NK-92 (cell line): Measurements from ENCODE around the gene GABRP.

Experiments used
- DNase-seq: peaks from one replicate; lab custom pipeline; 2025; ENCODE audit not compliant: unreplicated experiment; lab: John Stamatoyannopoulos, UW

Gene GABRP, protein sequence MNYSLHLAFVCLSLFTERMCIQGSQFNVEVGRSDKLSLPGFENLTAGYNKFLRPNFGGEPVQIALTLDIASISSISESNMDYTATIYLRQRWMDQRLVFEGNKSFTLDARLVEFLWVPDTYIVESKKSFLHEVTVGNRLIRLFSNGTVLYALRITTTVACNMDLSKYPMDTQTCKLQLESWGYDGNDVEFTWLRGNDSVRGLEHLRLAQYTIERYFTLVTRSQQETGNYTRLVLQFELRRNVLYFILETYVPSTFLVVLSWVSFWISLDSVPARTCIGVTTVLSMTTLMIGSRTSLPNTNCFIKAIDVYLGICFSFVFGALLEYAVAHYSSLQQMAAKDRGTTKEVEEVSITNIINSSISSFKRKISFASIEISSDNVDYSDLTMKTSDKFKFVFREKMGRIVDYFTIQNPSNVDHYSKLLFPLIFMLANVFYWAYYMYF

DNA sequence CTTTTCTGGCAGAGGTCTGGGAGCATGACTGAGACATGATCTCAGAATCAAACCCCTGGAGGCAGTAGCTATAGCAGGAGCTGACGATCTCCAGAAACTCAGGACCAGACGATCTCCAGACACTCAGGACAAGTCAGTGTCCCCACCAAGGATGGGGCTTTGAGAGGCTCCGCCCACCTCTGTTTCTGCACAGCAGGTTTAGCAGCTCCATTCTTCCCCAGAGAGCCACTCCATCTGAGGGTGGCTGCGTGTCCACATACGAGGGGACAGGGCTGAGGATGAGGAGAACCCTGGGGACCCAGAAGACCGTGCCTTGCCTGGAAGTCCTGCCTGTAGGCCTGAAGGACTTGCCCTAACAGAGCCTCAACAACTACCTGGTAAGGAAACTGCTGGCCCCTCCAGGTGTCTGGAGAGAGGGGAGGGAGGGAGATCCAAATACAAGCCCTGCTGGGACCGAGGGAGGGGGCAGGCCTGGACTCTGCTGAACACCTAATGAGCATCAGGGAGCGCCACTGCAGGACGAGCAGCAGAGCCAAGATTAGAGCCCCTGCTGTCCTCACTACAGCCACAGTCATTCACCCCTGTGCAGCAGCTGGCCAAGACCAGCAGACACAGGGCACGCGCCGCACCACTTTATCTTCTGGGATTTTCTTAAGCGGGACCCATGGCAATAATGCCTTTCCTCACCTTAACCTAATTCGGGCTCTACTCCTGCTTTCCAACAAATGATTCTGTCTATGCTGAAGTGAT, at the start of gene GABRP:
Gene GABRP (plus strand): TSS at position 228 of the 750 bp plus-strand sequence. CDS start 4,891 bp downstream, outside the sequence.
- DNase-seq, result no peak

DNA sequence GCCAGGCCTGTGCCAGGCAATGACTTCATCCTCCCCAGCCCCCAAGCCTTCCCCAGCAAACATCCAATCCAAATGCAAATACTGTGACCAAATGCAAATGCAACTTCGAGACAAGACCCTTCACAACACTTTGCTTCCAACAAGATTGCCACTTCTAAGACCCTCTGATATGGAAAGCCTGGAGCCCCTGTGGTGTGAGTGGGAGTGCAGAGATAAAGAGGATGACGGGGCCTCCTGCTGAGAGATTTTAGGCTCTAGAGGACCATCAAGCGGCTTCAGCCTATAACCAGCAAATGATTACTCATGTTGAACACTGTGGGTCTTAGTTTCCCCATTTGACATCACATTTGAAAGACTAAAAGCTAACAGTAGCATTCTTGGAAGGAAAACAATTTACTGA, 46.6 kb upstream of the GABRP start:
- no peak for DNase-seq

DNA sequence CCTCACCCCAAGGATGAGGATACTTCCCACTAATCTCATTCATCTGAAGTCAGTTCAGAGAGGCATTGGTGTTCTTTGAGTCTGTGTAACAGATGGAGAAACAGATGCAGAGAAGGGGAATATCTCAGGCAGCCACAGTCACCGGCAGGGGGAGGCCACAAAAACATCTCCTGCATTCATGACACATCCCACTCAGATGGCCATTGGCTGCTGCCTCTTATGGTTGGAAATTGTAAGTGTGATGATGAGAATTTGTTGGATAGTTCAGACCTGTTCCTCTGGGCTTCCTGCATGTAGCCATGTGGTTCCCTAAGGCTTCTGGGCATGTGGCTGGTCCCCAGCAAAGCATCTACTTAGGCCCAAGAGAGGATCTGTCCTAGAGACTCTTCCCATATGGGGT, 45.9 kb upstream of the GABRP start:
- DNase-seq, result no peak

DNA sequence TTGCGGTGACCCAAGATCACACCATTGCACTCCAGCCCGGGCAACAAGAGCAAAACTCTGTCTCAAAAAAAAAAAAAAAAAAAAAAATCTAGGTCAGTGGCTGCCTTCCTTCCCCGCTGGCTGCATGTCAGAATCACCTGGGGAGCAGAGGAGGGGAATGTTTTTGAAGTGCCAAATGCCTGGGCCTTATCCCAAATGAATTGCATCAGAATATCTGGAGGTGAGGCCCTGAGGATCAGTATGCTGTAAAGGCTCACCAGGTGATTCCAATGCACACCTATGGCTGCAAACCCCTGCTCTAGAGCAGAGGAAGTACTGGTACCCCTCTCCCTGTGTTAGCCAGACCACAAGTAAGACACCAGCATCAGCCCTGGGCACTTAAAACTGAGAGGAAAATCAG, 44.7 kb upstream of the GABRP start:
- DNase-seq, result no peak

DNA sequence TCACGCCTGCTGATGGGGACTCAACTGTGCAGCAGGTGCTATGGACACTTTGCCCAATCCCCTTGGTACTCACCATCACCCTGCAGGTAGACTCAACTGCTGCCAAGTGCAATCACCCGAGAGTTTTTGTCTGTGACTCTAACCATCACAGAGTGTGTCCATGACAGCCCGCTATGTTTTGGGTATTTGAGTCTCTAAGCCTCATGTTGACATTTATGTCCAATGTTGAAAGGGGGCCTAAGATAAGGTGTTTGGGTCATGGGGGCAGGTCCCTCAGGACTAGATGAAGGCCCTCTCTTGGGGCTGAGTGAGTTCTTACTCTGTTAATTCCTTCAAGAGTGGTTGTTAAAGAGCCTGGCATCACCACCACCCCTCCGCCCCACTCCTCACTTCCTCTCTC, 44.1 kb upstream of the GABRP start:
- DNase-seq, result no peak

DNA sequence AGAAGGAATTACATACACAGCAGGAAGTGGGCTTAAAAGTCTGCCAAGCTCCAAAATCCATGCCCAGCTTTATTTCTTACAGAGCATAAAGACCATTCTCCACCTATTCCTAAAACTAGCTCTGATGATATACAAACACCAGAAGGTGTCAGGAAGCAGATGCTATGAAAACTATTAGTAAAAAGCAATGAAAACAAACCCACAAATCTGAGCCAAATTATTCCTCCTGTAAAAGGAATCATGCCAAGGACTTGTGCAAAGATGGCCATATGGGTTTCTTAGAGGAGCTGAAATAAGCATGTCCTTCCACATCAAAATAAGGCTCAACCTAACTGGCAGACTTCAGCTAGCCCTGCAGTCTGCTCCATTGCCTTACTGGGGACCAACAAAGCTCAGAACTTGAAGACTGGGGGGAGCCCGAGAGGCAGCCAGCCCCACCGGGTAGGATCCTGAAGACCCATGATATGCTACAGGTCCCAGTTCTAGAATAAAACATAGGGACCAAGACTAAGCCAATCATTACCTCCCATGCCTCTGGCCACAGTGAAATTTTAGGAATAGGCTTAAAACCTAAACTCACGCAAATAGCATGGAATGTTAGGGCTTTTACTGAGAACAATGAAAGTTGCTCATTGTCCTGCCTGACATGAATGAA, 42.8 kb upstream of the GABRP start:
- no peak for DNase-seq

GRCh38 chr5:170741801-170742200, 41.7 kb upstream of the GABRP start:
- DNase-seq, result no peak

DNA sequence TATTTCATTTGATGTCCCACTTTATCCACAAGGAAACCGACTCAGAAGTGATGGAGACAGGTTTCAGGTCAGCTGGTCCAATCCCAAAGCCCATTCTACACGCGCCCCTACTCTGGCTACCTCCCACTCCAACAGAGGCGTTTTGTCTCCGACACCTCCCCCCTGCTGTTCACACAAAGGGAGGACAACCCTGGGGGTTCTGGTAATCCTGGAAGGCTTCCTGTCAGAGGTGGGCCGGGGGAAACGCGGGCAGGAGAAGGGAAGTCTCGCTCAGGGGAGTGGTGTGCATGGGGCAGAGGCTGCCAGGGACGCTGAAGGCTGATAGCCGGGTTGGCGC, 39.7 kb upstream of the GABRP start:
- no peak for DNase-seq

GRCh38 chr5:170745481-170746071, 37.9 kb upstream of the GABRP start:
- no peak for DNase-seq

GRCh38 chr5:170746075-170746960, 37.2 kb upstream of the GABRP start:
- no peak for DNase-seq

- DNase-seq, result no peak
Measured at GRCh38 chr5:170746961-170747340, 36.6 kb upstream of the GABRP start.

GRCh38 chr5:170747357-170747756, 36.2 kb upstream of the GABRP start:
- no peak for DNase-seq

DNA sequence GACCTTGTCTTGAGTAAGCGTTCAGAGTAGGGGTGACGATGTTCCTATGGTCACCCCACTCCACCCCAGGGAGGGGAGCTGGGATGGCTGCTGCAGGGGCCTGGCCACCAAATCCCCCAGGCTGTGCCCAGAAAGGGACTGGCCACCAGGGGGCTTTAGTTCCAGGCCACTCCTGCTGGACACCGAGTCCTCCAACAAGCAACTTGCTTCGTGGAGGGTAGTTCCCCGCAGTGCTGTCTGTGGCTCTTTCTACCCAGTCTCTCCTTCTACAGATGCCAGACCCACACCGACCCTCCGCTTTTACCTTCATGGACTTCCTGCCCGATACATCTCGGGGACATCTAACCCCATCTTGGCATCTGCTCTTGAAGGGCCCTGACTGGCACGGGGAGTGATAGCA, 35.7 kb upstream of the GABRP start:
- no peak for DNase-seq

- no peak for DNase-seq
Measured at GRCh38 chr5:170748951-170749471, 34.5 kb upstream of the GABRP start.

DNA sequence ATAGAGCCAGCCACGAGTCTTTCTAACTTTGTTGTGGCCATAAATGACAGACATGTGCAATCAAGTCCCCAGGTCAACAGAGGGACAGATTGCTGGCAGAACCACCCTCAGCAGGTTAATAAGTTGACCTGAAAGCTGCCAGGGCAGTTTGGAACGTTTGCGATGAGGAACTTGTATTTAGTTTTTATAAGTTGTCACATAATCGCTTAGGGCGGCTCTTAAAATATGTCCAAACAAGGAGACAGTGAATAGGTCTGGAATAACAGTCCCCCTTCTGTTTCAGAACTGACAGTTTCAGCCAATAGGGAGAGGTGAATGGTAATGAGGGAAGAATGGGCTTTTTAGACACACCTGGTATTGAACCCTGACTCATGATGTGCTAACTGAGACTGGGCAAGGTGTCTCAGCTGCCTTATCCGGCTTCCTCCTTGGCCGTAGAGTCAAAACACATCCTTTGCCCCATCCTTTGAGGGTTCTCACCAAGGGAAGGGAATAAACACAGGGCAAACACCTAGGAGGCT, 33.6 kb upstream of the GABRP start:
- DNase-seq, result no peak

- no peak for DNase-seq
Measured at GRCh38 chr5:170750791-170751190, 32.7 kb upstream of the GABRP start.

- DNase-seq, result no peak
Measured at GRCh38 chr5:170751631-170752030, 31.9 kb upstream of the GABRP start.

GRCh38 chr5:170752257-170753215, 31.0 kb upstream of the GABRP start:
- no peak for DNase-seq

DNA sequence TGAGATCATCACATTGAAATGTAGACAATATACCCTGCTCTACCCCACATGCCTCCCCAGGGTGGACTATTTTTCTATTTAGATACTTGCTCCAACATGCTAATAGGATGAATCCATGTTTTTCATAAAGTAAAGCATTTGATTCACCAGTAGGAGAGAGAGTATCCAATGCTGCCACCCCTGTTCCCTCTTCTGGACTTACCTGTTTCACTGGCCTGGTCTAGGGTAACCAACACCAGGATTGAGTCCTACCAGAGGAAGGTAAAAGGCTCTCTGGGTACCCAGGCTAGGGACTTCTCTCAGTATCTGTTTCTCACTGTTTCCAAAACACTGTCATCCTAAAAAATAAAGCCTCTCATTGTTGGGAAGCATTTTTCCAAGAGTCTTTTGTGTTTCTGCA, 30.2 kb upstream of the GABRP start:
- no peak for DNase-seq
